ENCODE measurements around the gene ANO10.
"Not testable (repeated sequence)": the region's sequence is repeated elsewhere in the genome, so short reads cannot be mapped to it uniquely, and the experiment has no call there.

ANO10 gene

GRCh38 chr3:43621656-43622432, at the start of gene ANO10:
Gene ANO10, minus strand, starts transcription at chr3:43622011. Its CDS starts 16,159 bp downstream, at chr3:43605852.
- DNase-seq (ENCODE audit: low spot score): peak; percentile 97

GRCh38 chr3:43670635-43671522, 49.1 kb upstream of the ANO10 start:
- no peak for DNase-seq (ENCODE audit: low spot score)

GRCh38 chr3:43665011-43665410, 43.2 kb upstream of the ANO10 start:
- not testable (repeated sequence) for DNase-seq (ENCODE audit: low spot score)

GRCh38 chr3:43661376-43661775, 39.6 kb upstream of the ANO10 start:
- not testable (repeated sequence) for DNase-seq (ENCODE audit: low spot score)

GRCh38 chr3:43659250-43659880, 37.6 kb upstream of the ANO10 start:
- DNase-seq (ENCODE audit: low spot score): no peak

- DNase-seq (ENCODE audit: low spot score): not testable (repeated sequence)
Measured at GRCh38 chr3:43656390-43656789, 34.6 kb upstream of the ANO10 start.

GRCh38 chr3:43650345-43650744, 28.5 kb upstream of the ANO10 start:
- no peak for DNase-seq (ENCODE audit: low spot score)

- DNase-seq (ENCODE audit: low spot score): no peak
Measured at GRCh38 chr3:43649365-43649968, 27.7 kb upstream of the ANO10 start.

GRCh38 chr3:43648957-43649356, 27.1 kb upstream of the ANO10 start:
- no peak for DNase-seq (ENCODE audit: low spot score)

GRCh38 chr3:43647331-43648166, 25.7 kb upstream of the ANO10 start:
- no peak for DNase-seq (ENCODE audit: low spot score)

- peak; percentile 19 for DNase-seq (ENCODE audit: low spot score)
Measured at GRCh38 chr3:43644443-43644842, 22.6 kb upstream of the ANO10 start.

GRCh38 chr3:43641306-43642114, 19.7 kb upstream of the ANO10 start:
- DNase-seq (ENCODE audit: low spot score): no peak

- DNase-seq (ENCODE audit: low spot score): no peak
Measured at GRCh38 chr3:43640681-43641080, 18.9 kb upstream of the ANO10 start.

- peak; percentile 25 for DNase-seq (ENCODE audit: low spot score)
Measured at GRCh38 chr3:43638594-43639447, 17.0 kb upstream of the ANO10 start.

GRCh38 chr3:43637702-43638101, 15.9 kb upstream of the ANO10 start:
- no peak for DNase-seq (ENCODE audit: low spot score)

- DNase-seq (ENCODE audit: low spot score): no peak
Measured at GRCh38 chr3:43632986-43633385, 11.2 kb upstream of the ANO10 start.

GRCh38 chr3:43632269-43632733, 10.5 kb upstream of the ANO10 start:
- DNase-seq (ENCODE audit: low spot score): no peak

GRCh38 chr3:43629741-43630140, 7.9 kb upstream of the ANO10 start:
- no peak for DNase-seq (ENCODE audit: low spot score)

- no peak for DNase-seq (ENCODE audit: low spot score)
Measured at GRCh38 chr3:43629257-43629656, 7.4 kb upstream of the ANO10 start.

Data from iPS-NIHi11 (cell line).